Sigmoid colon (tissue), 7 donors: ENCODE measurements around the gene SLC26A3. TPM values are rescaled to one million over a fixed set of nuclear protein-coding genes. Genes with fewer than 3 reads are reported as not detected.

ENCODE experiments used
- DNase-seq: peaks from one replicate; pipeline ENCODE4 v3.0.0-alpha.2; 2019
- H3K27ac ChIP-seq, 4 donors: fragments of 200-600 bp; sonication (generic); one replicate each; pipeline ENCODE4 v1.5.1; 2016 to 2019; ENCODE audit warnings: mild to moderate bottlenecking in 1 of 4
- H3K27me3 ChIP-seq, 3 donors: fragments of 200-600 bp; sonication (generic); one replicate each; pipeline ENCODE4 v1.5.1; 2019; ENCODE audit warnings: mild to moderate bottlenecking in 1 of 3
- H3K36me3 ChIP-seq, 4 donors: fragments of 200-600 bp; sonication (generic); one replicate each; pipeline ENCODE4 v1.5.1; 2016 to 2019
- H3K4me1 ChIP-seq, 4 donors: fragments of 200-600 bp; sonication (generic); one replicate each; pipeline ENCODE4 v1.5.1; 2017 to 2019
- H3K4me3 ChIP-seq, 4 donors: fragments of 200-600 bp; sonication (generic); one replicate each; pipeline ENCODE4 v1.5.1; 2017 to 2019; ENCODE audit warnings: mild to moderate bottlenecking in 2 of 4, moderate library complexity in 1 of 4
- H3K9me3 ChIP-seq, 4 donors: fragments of 200-600 bp in 3 of 4; sonication (generic) in 3 of 4; one replicate each; pipeline versions ENCODE4 v1.5.1 to v1.6.1; 2013 to 2019
- EP300 ChIP-seq, 4 donors: sonication (generic); formaldehyde crosslinking; IDR thresholded peaks; one replicate each; pipeline ENCODE4 v1.6.1; 2017; ENCODE audit warnings: antibody characterized with exemption in 4 of 4
- POLR2A ChIP-seq, 2 donors: fragments of 450-650 bp; IDR thresholded peaks; one replicate each; pipeline ENCODE4 v1.6.1; 2016; ENCODE audit warnings: antibody characterized with exemption in 2 of 2, mild to moderate bottlenecking in 2 of 2, moderate library complexity in 2 of 2
- POLR2AphosphoS5 ChIP-seq, 4 donors: sonication (generic); formaldehyde crosslinking; IDR thresholded peaks; one replicate each; pipeline ENCODE4 v1.6.1; 2017; ENCODE audit warnings: antibody characterized with exemption in 4 of 4
- WGBS, 2 donors: extraction: QIAGEN DNeasy Blood & Tissue Kit; methylation state at CpG; one replicate each; pipeline ENCODE4 v1.1.7; 2013; 5-methylcytosine and 5-hydroxymethylcytosine counted together
- intact Hi-C: fragments of 100-400 bp; cut with DNase I; formaldehyde crosslinking; loops from one replicate; pipeline ENCODE4 v1.15.1; 2023
- polyA plus RNA-seq, 3 donors: library from polyadenylated mRNA; stranded (reverse); fragments of 200-250 nt; gene quantifications; one replicate each; pipeline ENCODE4 v1.2.3, GENCODE V29; 2013
- total RNA-seq, 4 donors: library from RNA; depleted of rRNA; stranded (reverse); fragments of >200 nt; gene quantifications; one replicate each; pipeline ENCODE4 v1.1.0, GENCODE V29; 2016
- TF ChIP-seq, protein P1 (sequence below), 4 experiments: fragments of 450-650 bp in 3 of 4; fragments of 200-600 bp in 1 of 4; IDR thresholded peaks; one replicate each; pipeline ENCODE4 v1.5.1; 2016 to 2019; ENCODE audit warnings: antibody characterized with exemption in 4 of 4, mild to moderate bottlenecking in 3 of 4, moderate library complexity in 2 of 4
- donor health status: healthy with polysubstance abuse.
- donor health status: Bipolar disorder and iron deficiency.
- donor health status: healthy.

Gene SLC26A3
- total and polyA plus RNA-seq, 7 donors, result 4.8 to 1,079 (median 12.0) TPM

DNA sequence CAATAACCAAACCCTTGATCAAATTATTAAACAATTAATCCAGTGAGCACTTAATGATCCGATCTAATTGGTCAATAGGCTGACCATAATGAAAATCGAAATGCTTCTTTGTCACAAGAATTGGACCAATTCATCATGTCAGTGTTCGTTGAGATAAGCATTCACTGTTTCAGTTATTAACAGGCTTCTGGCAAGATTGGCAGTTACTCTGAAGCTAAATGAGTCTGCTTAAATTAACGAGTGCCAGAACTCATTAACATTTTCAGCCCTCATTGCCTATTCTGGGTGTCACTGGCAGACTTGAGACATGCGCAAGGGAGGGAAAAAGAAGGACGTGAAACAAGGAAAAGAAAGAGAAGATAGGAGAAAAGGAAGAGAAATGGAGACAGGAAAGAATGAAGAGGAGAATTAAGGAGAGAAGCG, 30.7 kb upstream of the SLC26A3 start:
- H3K4me1 ChIP-seq, result no peaks in the 10 kb centered on the region
- 87 to 89% methylated on average over 7 of the region's 7 CpGs for WGBS, 2 donors
- TF ChIP-seq POLR2AphosphoS5 (IDR thresholded peaks at IDR 0.05), result no peak
- TF ChIP-seq POLR2A (IDR thresholded peaks at IDR 0.05), result no peak
- TF ChIP-seq, protein P1, sequence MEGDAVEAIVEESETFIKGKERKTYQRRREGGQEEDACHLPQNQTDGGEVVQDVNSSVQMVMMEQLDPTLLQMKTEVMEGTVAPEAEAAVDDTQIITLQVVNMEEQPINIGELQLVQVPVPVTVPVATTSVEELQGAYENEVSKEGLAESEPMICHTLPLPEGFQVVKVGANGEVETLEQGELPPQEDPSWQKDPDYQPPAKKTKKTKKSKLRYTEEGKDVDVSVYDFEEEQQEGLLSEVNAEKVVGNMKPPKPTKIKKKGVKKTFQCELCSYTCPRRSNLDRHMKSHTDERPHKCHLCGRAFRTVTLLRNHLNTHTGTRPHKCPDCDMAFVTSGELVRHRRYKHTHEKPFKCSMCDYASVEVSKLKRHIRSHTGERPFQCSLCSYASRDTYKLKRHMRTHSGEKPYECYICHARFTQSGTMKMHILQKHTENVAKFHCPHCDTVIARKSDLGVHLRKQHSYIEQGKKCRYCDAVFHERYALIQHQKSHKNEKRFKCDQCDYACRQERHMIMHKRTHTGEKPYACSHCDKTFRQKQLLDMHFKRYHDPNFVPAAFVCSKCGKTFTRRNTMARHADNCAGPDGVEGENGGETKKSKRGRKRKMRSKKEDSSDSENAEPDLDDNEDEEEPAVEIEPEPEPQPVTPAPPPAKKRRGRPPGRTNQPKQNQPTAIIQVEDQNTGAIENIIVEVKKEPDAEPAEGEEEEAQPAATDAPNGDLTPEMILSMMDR (IDR thresholded peaks at IDR 0.05), result no peak
- TF ChIP-seq EP300 (IDR thresholded peaks at IDR 0.05), result no peak
- no peak for DNase-seq
- no peak overlapping the region for H3K4me3 ChIP-seq
- H3K27me3 ChIP-seq, result no peaks in the 10 kb centered on the region
- intact Hi-C loops, result no loop called here
- H3K36me3 ChIP-seq, result no peaks in the 10 kb centered on the region
- no peak overlapping the region for H3K27ac ChIP-seq
- no peaks in the 10 kb centered on the region for H3K9me3 ChIP-seq

DNA sequence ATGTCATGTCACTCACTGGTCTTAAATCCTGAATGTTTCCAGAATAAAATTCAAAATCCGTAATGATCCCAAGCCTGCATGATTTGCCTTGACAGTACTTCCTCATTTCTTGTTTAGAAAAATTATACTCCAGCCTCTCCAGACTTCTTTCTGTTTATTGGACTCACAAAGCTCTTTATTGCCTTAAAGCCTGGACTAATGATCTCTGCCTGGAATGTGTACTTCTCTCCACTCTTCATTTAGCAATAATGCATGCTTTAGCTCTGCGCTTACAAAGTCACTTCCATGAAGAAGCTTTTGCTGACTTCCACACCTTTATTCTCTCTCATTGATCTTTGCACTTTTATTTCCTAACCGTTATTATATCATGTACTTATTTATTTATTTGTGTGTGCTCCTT, 27.4 kb upstream of the SLC26A3 start:
- TF ChIP-seq POLR2A (IDR thresholded peaks at IDR 0.05) (no peak), EP300 (IDR thresholded peaks at IDR 0.05) (no peak), POLR2AphosphoS5 (IDR thresholded peaks at IDR 0.05) (no peak)
- TF ChIP-seq, protein P1 (IDR thresholded peaks at IDR 0.05), result no peak
- intact Hi-C loops, result no loop called here
- WGBS, 2 donors, result 16 to 68% methylated on average over 3 of the region's 3 CpGs

DNA sequence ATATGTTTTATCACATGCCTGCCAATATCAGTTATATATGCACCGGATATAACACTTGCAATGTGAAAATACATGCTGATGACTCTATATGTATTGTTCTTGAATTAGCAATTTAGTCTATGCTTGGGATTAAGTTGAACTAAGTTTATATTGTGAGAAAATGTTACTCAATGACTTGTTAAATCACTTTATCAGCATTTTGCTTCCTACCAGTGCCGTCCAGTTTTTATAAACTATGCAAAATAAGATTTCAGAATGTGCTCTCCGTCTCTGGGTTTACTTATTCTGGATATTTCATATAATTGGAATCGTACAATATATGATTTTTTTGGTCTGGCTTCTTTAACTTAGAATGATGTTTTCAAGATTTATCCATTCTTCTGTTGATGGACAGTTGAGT, 25.5 kb upstream of the SLC26A3 start:
- TF ChIP-seq EP300 (IDR thresholded peaks at IDR 0.05), result no peak

More for the DNA sequence above, 27.4 kb upstream of the SLC26A3 start:
- H3K9me3 ChIP-seq, result no peaks in the 10 kb centered on the region
- no peak overlapping the region for H3K27ac ChIP-seq
- H3K27me3 ChIP-seq, result no peaks in the 10 kb centered on the region
- no peaks in the 10 kb centered on the region for H3K36me3 ChIP-seq
- H3K4me3 ChIP-seq, result no peak overlapping the region
- no peaks in the 10 kb centered on the region for H3K4me1 ChIP-seq
- DNase-seq, result no peak

DNA sequence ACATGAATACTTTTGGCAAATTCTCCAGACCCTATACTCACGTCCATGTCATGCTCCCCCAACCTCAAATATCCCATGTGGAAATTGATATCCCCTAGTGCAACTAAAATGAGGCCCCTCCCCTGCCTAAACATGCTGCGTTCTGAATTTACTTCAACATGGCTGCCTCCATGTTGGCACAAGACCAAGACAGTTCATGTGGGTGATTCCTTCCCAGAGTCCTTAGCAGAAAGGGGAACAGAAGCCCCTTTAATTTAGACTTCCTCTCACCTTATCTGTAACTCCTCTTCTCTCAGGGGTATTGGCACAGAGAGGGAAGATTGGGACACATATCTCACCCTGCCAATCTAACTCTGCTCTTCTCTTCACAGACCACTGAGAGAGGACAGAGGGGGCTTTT, 24.5 kb upstream of the SLC26A3 start:
- Histone ChIP-seq H3K36me3 (no peaks in the 10 kb centered on the region), H3K27ac (no peak overlapping the region), H3K4me3 (no peak overlapping the region), H3K27me3 (no peaks in the 10 kb centered on the region), H3K4me1 (no peaks in the 10 kb centered on the region), H3K9me3 (no peaks in the 10 kb centered on the region)
- DNase-seq, result no peak
- intact Hi-C loops, result no loop called here
- no peak for TF ChIP-seq POLR2AphosphoS5 (IDR thresholded peaks at IDR 0.05)
- TF ChIP-seq, protein P1 (IDR thresholded peaks at IDR 0.05), result no peak
- TF ChIP-seq EP300 (IDR thresholded peaks at IDR 0.05), result no peak
- TF ChIP-seq POLR2A (IDR thresholded peaks at IDR 0.05), result no peak
- WGBS, 2 donors, result 83 to 85% methylated on average over 2 of the region's 2 CpGs

More for the DNA sequence above, 25.5 kb upstream of the SLC26A3 start:
- intact Hi-C loops, result no loop called here
- DNase-seq, result no peak
- no peaks in the 10 kb centered on the region for H3K9me3 ChIP-seq
- H3K4me1 ChIP-seq, result no peaks in the 10 kb centered on the region
- H3K27me3 ChIP-seq, result no peaks in the 10 kb centered on the region
- no peak overlapping the region for H3K4me3 ChIP-seq
- no peak overlapping the region for H3K27ac ChIP-seq
- H3K36me3 ChIP-seq, result no peaks in the 10 kb centered on the region
- WGBS, 2 donors, result 93% methylated on average over 4 of the region's 4 CpGs

DNA sequence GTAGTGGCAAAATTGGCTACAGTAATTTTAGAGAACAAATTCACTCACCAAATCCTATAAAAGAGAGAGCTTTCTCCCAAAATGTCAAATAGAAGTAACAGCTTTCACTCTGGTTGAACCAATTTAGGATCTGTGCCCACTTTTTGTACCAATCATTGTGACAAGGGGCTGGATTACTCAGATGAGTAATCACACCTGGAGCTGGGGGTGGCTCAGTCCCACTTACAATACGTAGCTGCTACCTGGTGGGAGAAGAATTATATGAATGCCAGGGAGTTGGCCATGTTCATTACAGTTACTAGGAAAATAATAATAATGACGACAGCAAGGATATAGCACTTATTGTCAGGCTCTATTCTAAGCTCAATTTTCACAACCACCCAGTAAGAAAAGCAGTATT, 23.4 kb upstream of the SLC26A3 start:
- H3K4me1 ChIP-seq, result no peaks in the 10 kb centered on the region
- no peaks in the 10 kb centered on the region for H3K36me3 ChIP-seq
- TF ChIP-seq POLR2A (IDR thresholded peaks at IDR 0.05), result no peak
- no peak for TF ChIP-seq POLR2AphosphoS5 (IDR thresholded peaks at IDR 0.05)
- TF ChIP-seq EP300 (IDR thresholded peaks at IDR 0.05), result no peak
- TF ChIP-seq, protein P1 (IDR thresholded peaks at IDR 0.05), result no peak
- H3K9me3 ChIP-seq, result no peaks in the 10 kb centered on the region
- no peak overlapping the region for H3K4me3 ChIP-seq
- H3K27me3 ChIP-seq, result no peaks in the 10 kb centered on the region
- no peak for DNase-seq
- intact Hi-C loops, result no loop called here
- no peak overlapping the region for H3K27ac ChIP-seq
- 91% methylated on average over 2 of the region's 2 CpGs for WGBS, 2 donors
